SU-DHL-6 (cell line): ENCODE results near the gene SLC22A1.

Experiments used
- CTCF ChIP-seq: fragments of 200-600 bp; sonication (generic); IDR thresholded peaks from one replicate; pipeline ENCODE4 v1.5.1; 2017; ENCODE audit warnings: antibody characterized with exemption, mild to moderate bottlenecking, low read length, moderate library complexity; ENCODE audit not compliant: insufficient read depth, poor library complexity, severe bottlenecking
- EZH2phosphoT487 ChIP-seq: fragments of 200-600 bp; sonication (generic), shearing (Covaris generic); conservative IDR thresholded peaks from 2 replicates; pipeline ENCODE4 v1.6.1; 2018; ENCODE audit warnings: mild to moderate bottlenecking, antibody characterized with exemption, low read length, moderate library complexity, mixed read lengths

DNA sequence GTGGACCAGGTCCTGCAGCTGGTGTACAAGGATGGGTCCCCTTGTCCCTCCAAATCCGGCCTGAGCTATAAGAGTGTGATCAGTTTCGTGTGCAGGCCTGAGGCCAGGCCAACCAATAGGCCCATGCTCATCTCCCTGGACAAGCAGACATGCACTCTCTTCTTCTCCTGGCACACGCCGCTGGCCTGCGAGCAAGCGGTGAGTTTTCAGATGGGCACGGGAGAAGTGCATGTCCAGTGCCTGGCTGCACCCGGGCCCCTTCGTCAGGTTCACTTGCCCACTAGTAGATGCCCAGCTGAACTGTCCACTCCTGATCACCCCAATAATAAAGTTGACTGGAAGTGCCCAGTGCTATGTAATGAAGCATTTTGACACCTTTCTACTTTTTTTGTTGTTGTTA is 48.3 kb upstream of the SLC22A1 start:
- TF ChIP-seq CTCF = no peak
- TF ChIP-seq EZH2phosphoT487 = no peak
